DOHH2 (cell line): ENCODE results near the gene DCAF15.

Source experiments
- EZH2phosphoT487 ChIP-seq: fragments of 200-600 bp; sonication (generic); IDR thresholded peaks from 2 replicates; pipeline ENCODE4 v1.6.1; 2017; ENCODE audit warnings: borderline replicate concordance, mild to moderate bottlenecking, antibody characterized with exemption, low read length, moderate library complexity, mixed read lengths
- TF ChIP-seq, protein P1 (sequence below): fragments of 200-600 bp; sonication (generic); IDR thresholded peaks from one replicate; pipeline ENCODE4 v1.5.1; 2014; ENCODE audit warnings: antibody characterized with exemption, mild to moderate bottlenecking, low read depth, low read length; ENCODE audit not compliant: poor library complexity, severe bottlenecking

DNA sequence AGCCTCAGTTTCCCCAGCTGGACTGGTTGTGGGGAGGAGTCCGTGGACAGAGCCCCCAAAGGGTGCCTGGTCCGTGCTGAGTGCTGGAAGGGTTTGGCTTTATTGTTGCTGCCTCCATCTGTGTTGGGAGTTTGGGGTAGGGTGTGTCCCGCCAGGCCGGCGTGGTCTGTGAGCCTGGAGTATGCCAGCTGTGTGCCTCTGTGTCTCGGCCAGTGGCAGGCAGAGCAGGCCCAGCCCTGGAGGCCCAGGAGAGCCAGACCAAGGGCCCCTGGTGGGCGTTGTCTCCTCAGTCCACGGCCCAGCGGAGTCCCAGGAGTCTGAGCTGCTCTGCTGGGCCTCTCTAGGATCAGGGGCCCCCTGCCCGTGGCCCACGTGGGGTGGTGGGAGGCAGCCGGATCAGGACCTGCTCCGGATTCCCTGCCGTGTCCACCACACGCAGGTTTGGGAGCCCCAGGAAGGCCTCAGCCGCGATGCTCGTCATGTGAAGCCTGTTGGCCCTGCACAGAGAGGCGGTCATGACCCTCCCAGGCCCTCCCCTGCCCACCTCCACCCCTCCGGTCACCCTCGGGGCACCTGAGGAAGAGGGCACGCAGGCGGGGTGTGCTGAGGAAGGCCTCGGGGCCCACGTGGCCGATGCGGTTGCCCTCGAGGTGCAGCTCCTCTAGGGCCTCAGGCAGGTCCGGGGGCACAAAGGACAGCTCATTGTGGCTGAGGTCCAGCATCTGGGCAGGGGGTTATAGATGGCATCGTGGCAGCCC is 20.7 kb upstream of the DCAF15 start:
- TF ChIP-seq, protein P1, sequence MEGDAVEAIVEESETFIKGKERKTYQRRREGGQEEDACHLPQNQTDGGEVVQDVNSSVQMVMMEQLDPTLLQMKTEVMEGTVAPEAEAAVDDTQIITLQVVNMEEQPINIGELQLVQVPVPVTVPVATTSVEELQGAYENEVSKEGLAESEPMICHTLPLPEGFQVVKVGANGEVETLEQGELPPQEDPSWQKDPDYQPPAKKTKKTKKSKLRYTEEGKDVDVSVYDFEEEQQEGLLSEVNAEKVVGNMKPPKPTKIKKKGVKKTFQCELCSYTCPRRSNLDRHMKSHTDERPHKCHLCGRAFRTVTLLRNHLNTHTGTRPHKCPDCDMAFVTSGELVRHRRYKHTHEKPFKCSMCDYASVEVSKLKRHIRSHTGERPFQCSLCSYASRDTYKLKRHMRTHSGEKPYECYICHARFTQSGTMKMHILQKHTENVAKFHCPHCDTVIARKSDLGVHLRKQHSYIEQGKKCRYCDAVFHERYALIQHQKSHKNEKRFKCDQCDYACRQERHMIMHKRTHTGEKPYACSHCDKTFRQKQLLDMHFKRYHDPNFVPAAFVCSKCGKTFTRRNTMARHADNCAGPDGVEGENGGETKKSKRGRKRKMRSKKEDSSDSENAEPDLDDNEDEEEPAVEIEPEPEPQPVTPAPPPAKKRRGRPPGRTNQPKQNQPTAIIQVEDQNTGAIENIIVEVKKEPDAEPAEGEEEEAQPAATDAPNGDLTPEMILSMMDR: no peak
- no peak for TF ChIP-seq EZH2phosphoT487
